Measurements from ENCODE around the gene SRMS.

DNA sequence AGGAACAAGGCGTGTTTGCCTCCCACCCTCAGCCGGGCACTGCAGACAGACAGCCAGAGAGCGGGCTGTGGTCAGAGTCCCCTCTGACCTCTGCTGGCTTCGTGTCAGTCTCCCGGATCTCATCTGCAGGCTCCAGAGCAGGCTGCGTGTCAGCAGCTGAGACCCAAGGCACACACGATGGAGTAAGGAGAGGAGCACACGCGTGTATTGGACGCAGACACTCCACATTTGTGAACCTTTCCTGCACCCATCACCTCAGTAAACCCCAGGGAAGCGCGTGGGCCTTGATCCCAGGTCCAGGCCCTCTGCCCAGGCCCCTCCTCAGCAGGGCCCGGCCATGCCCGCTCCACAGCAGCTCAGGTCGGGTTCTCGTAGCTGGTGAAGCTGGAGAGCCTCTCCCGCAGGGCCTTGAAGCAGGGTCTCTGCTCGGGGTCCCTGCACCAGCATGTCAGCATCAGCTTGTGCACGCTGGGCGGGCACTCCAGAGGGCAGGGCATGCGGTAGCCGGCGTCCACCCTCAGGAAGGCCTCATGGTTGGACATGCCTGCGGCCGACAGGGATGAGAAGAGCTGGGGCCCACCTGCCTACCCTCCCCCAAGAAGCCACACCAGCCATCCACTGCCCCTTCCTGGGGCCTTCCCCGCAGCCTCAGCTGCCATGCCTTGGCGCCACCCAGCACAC is 18.2 kb downstream of the SRMS start:
- TF ChIP-seq POLR2AphosphoS5 (IDR thresholded peaks at IDR 0.05; ENCODE audit: borderline replicate concordance, low read depth, low read length), result no peak
- TF ChIP-seq EZH2 (IDR thresholded peaks at IDR 0.05), result no peak
- TF ChIP-seq FOXP2 (optimal IDR thresholded peaks at IDR 0.05; ENCODE audit: control extremely low read depth, extremely low read length, insufficient read depth), result no peak
